ENCODE measurements around the gene GULP1.

GRCh38 chr2:188518381-188518780, 226.7 kb downstream of the GULP1 start:
- no peak for TF ChIP-seq REST (IDR thresholded peaks at IDR 0.05; ENCODE audit: low read depth)
- no peak for TF ChIP-seq FOXM1 (IDR thresholded peaks at IDR 0.05; ENCODE audit: borderline replicate concordance, low read depth)
- TF ChIP-seq TAF1 (IDR thresholded peaks at IDR 0.05; ENCODE audit: low read depth): no peak
- TF ChIP-seq CEBPB (IDR thresholded peaks at IDR 0.05): no peak
- no peak for TF ChIP-seq YY1 (IDR thresholded peaks at IDR 0.05; ENCODE audit: low read depth)
- no peak for TF ChIP-seq EP300 (IDR thresholded peaks at IDR 0.05; ENCODE audit: borderline replicate concordance)
- TF ChIP-seq CREB1 (IDR thresholded peaks at IDR 0.05; ENCODE audit: low read depth): no peak
- no peak for TF ChIP-seq NFIC (IDR thresholded peaks at IDR 0.05)
- TF ChIP-seq RAD21 (IDR thresholded peaks at IDR 0.05; ENCODE audit: low read depth): no peak
- TF ChIP-seq USF1 (IDR thresholded peaks at IDR 0.05): no peak
- no peak for TF ChIP-seq EGR1 (IDR thresholded peaks at IDR 0.05)
- no peak for TF ChIP-seq MAX (IDR thresholded peaks at IDR 0.05)

All from Ishikawa (cell line).